IMR-90 (cell line): ENCODE results near the gene ETV6. TPM values are rescaled to one million over a fixed set of nuclear protein-coding genes. Genes with fewer than 3 reads are reported as not detected.
A peak's percentile ranks its signal among the peaks of the same experiment; 100 is the strongest.

Source experiments
- ATAC-seq: fragments of 200-7000 bp; cut with Tn5 transposase; 2 replicates; pipeline ENCODE4 v1.9.1; 2020; ENCODE audit warnings: low read depth, mild to moderate bottlenecking, moderate library complexity
- BruUV-seq: library from RNA; stranded (reverse); fragments of 400-500 nt; replicated peaks from 2 replicates; lab custom pipeline; 2021; lab: Mats Ljungman, UMichigan
- CTCF ChIA-PET: fragments of 300-600 bp; formaldehyde crosslinking; extraction: SDS; loops from one replicate; lab custom pipeline; 2021; ENCODE audit warnings: antibody characterized with exemption; lab: Yijun Ruan, JAX
- POLR2A ChIA-PET: fragments of 300-600 bp; sonication (Branson Sonifier 250); formaldehyde crosslinking; loops from one replicate; lab custom pipeline; 2022; ENCODE audit warnings: antibody characterized with exemption; ENCODE audit not compliant: unreplicated experiment; lab: Charles Lee
- DNase-seq: peaks from one replicate; pipeline ENCODE4 v3.0.0; 2013
- H2AFZ ChIP-seq: replicated peaks from 2 replicates; pipeline ENCODE3; 2013; ENCODE audit warnings: low read length, mild to moderate bottlenecking; ENCODE audit not compliant: poor library complexity
- H2AK5ac ChIP-seq: 2 replicates; pipeline ENCODE4 v1.6.1; 2013; ENCODE audit warnings: low read depth, low read length, inconsistent platforms
- H2AK9ac ChIP-seq: replicated peaks from 2 replicates; pipeline ENCODE3; 2013; ENCODE audit warnings: mild to moderate bottlenecking, low read depth, low read length, moderate library complexity; ENCODE audit not compliant: poor library complexity
- H2BK120ac ChIP-seq: 2 replicates; pipeline ENCODE4 v1.6.1; 2013; ENCODE audit warnings: low read depth, low read length, inconsistent platforms
- H2BK15ac ChIP-seq: 3 replicates; pipeline ENCODE4 v1.6.1; 2013; ENCODE audit warnings: low read depth, low read length, inconsistent platforms
- H2BK20ac ChIP-seq: 2 replicates; pipeline ENCODE4 v1.6.1; 2013; ENCODE audit warnings: low read depth, mild to moderate bottlenecking, inconsistent platforms, low read length, moderate library complexity
- H2BK5ac ChIP-seq: 2 replicates; pipeline ENCODE4 v1.6.1; 2013; ENCODE audit warnings: mild to moderate bottlenecking, low read depth, low read length, inconsistent platforms; ENCODE audit not compliant: poor library complexity, severe bottlenecking
- H3K14ac ChIP-seq: replicated peaks from 2 replicates; pipeline ENCODE4 v1.6.1; 2013; ENCODE audit warnings: low read depth, low read length, inconsistent platforms
- H3K18ac ChIP-seq: 2 replicates; pipeline ENCODE4 v1.6.1; 2013; ENCODE audit warnings: low read depth, low read length, control low read depth
- H3K23ac ChIP-seq: 2 replicates; pipeline ENCODE4 v1.6.1; 2013; ENCODE audit warnings: low read depth, low read length, inconsistent platforms
- H3K27ac ChIP-seq: 2 replicates; pipeline ENCODE4 v1.5.1; 2013; ENCODE audit warnings: mild to moderate bottlenecking, control low read depth, low read length; ENCODE audit not compliant: insufficient read depth
- H3K27me3 ChIP-seq: 2 replicates; pipeline ENCODE4 v1.6.1; 2013; ENCODE audit warnings: low read length; ENCODE audit not compliant: control insufficient read depth, insufficient read depth
- H3K36me3 ChIP-seq: 2 replicates; pipeline ENCODE4 v1.6.1; 2013; ENCODE audit warnings: low read length, mixed read lengths; ENCODE audit not compliant: control insufficient read depth, insufficient read depth
- H3K4ac ChIP-seq: 2 replicates; pipeline ENCODE4 v1.6.1; 2013; ENCODE audit warnings: low read depth, low read length, inconsistent platforms
- H3K4me1 ChIP-seq: 2 replicates; pipeline ENCODE4 v1.6.1; 2013; ENCODE audit warnings: low read length, mixed read lengths; ENCODE audit not compliant: control insufficient read depth, insufficient read depth
- H3K4me2 ChIP-seq: 2 replicates; pipeline ENCODE4 v1.6.1; 2013; ENCODE audit warnings: low read depth, mild to moderate bottlenecking, control low read depth, low read length, moderate library complexity
- H3K4me3 ChIP-seq: 2 replicates; pipeline ENCODE4 v1.5.1; 2013; ENCODE audit warnings: low read depth, mild to moderate bottlenecking, control low read depth, low read length, moderate library complexity; ENCODE audit not compliant: insufficient read depth
- H3K56ac ChIP-seq: 2 replicates; pipeline ENCODE4 v1.6.1; 2013; ENCODE audit warnings: low read length, inconsistent platforms; ENCODE audit not compliant: insufficient read depth; ENCODE audit errors: extremely low read depth
- H3K79me1 ChIP-seq, 2 experiments: 2 replicates each; pipeline ENCODE4 v1.6.1; 2013; ENCODE audit warnings: low read length in 2 of 2, inconsistent platforms in 1 of 2, low read depth in 1 of 2
- H3K9ac ChIP-seq: 2 replicates; pipeline ENCODE4 v1.6.1; 2013; ENCODE audit warnings: low read depth, low read length, control low read depth
- H3K9me1 ChIP-seq: 2 replicates; pipeline ENCODE4 v1.6.1; 2013; ENCODE audit warnings: low read length, inconsistent platforms; ENCODE audit not compliant: insufficient read depth
- H3K9me3 ChIP-seq: 2 replicates; pipeline ENCODE4 v1.6.1; 2013; ENCODE audit warnings: low read length; ENCODE audit not compliant: control insufficient read depth, insufficient read depth
- H4K20me1 ChIP-seq: 2 replicates; pipeline ENCODE4 v1.6.1; 2013; ENCODE audit warnings: low read length, inconsistent platforms; ENCODE audit not compliant: insufficient read depth
- H4K5ac ChIP-seq: 2 replicates; pipeline ENCODE4 v1.6.1; 2013; ENCODE audit warnings: mild to moderate bottlenecking, low read depth, low read length, control low read depth
- H4K8ac ChIP-seq, 2 experiments: 2 replicates each; pipeline ENCODE4 v1.6.1; 2013; ENCODE audit warnings: low read depth in 2 of 2, low read length in 2 of 2, control low read depth in 1 of 2, inconsistent platforms in 1 of 2
- H4K91ac ChIP-seq: 2 replicates; pipeline ENCODE4 v1.6.1; 2013; ENCODE audit warnings: low read depth, low read length, inconsistent platforms; ENCODE audit not compliant: insufficient read depth
- BHLHE40 ChIP-seq: fragments of 150-350 bp; IDR thresholded peaks from 2 replicates; pipeline ENCODE4 v1.6.1; 2016; ENCODE audit warnings: mild to moderate bottlenecking, low read depth, low read length
- CHD1 ChIP-seq: IDR thresholded peaks from 2 replicates; pipeline ENCODE4 v1.6.1; 2012; ENCODE audit warnings: low read depth, low read length, improper control_type of control experiment
- POLR2A ChIP-seq: IDR thresholded peaks from 2 replicates; pipeline ENCODE4 v1.6.1; 2012; ENCODE audit warnings: mild to moderate bottlenecking, low read depth, low read length
- WGBS, 2 experiments: methylation state at CpG; one replicate each; pipeline versions ENCODE4 v1.1.5 to v1.1.7; 2013; ENCODE audit warnings: missing lambda C conversion rate in 2 of 2; ENCODE audit not compliant: insufficient read length in 1 of 2; ENCODE audit errors: extremely low coverage in 2 of 2; 5-methylcytosine and 5-hydroxymethylcytosine counted together
- dilution Hi-C: fragments of 300-500 bp; cut with HindIII; formaldehyde crosslinking; loops from one replicate; pipeline ENCODE4 v1.14.3; 2018; ENCODE audit warnings: low sequenced_read_pairs; ENCODE audit not compliant: unreplicated experiment
- in situ Hi-C: fragments of 300-500 bp; cut with MboI; formaldehyde crosslinking; loops from 3 replicates; pipeline ENCODE4 v1.14.3; 2019; ENCODE audit warnings: low sequenced_read_pairs, inconsistent platforms, mixed read lengths
- intact Hi-C: fragments of 100-400 bp; cut with micrococcal nuclease; formaldehyde crosslinking; loops from 2 replicates; pipeline ENCODE4 v1.10.0; 2022
- polyA plus RNA-seq, 3 experiments: library from polyadenylated mRNA; depleted of rRNA; stranded (reverse); fragments of >200 nt; gene quantifications; 2 replicates each; pipeline ENCODE4 v1.2.3, GENCODE V29; 2012; ENCODE audit warnings: low replicate concordance in 1 of 3
- total RNA-seq: library from RNA; depleted of rRNA; stranded (reverse); fragments of >200 nt; gene quantifications from 2 replicates; pipeline ENCODE4 v1.2.3, GENCODE V29; 2012
- TF ChIP-seq, protein P1 (sequence below): fragments of 150-350 bp; IDR thresholded peaks from 2 replicates; pipeline ENCODE4 v1.6.1; 2016; ENCODE audit warnings: low read depth, mild to moderate bottlenecking, low read length, moderate library complexity, borderline replicate concordance

The ETV6 gene
- total and polyA plus RNA-seq, 2 of the 4 experiments (the other 2 are of a cell fraction) = 8.4 to 9.9 TPM

DNA sequence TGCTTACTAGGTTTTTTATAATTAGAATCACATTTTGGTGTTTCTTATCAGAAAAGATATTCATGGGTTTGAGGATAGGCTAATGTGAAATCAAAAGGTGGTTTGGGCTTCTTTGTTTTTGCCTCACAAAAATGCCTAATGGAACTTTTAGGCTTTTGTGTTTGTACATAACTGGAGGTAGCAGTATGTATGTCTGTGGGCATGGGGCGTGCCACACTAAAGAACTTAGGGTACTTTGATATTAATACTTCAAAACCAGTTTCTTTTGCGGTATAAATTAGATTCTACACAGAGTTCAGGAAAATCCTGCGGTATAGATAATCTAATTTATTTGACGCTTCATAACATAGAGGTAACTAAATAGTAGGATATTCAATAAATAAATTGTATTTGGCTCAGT lies 1.9 kb downstream of the ETV6 start:
- no TSS peak for BruUV-seq
- CTCF ChIA-PET = no interaction called here

More for the DNA sequence above, 1.9 kb downstream of the ETV6 start:
- DNase-seq (no peak), ATAC-seq (no peak)
- TF ChIP-seq CHD1 = no peak
- TF ChIP-seq POLR2A = 0 out of 2 replicates have a peak, but pooled peaks have one; percentile 6
- TF ChIP-seq, protein P1, sequence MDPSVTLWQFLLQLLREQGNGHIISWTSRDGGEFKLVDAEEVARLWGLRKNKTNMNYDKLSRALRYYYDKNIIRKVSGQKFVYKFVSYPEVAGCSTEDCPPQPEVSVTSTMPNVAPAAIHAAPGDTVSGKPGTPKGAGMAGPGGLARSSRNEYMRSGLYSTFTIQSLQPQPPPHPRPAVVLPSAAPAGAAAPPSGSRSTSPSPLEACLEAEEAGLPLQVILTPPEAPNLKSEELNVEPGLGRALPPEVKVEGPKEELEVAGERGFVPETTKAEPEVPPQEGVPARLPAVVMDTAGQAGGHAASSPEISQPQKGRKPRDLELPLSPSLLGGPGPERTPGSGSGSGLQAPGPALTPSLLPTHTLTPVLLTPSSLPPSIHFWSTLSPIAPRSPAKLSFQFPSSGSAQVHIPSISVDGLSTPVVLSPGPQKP = no peak
- no peak for TF ChIP-seq BHLHE40
- peaks cover 23% of the 10 kb centered on the region for H4K20me1 ChIP-seq
- peak overlapping the region; percentile 93 for H3K23ac ChIP-seq
- no peaks in the 10 kb centered on the region for H3K9me3 ChIP-seq
- intact Hi-C loops = loop anchor here (1.0 to 10.0 kb wide), 5 partner anchors 56 to 683 kb away; no protein-coding TSS in a partner anchor
- no peaks in the 10 kb centered on the region for H3K36me3 ChIP-seq
- H2BK120ac ChIP-seq = peak overlapping the region; percentile 81; the same call in 1 of the 2 replicates
- in situ Hi-C loops = no loop called here
- peak overlapping the region; percentile 94; the same call in 1 of the 2 replicates for H3K4ac ChIP-seq
- H4K5ac ChIP-seq = no peak overlapping the region; the same call in 1 of the 2 replicates
- peak overlapping the region; percentile 88 for H3K14ac ChIP-seq
- H3K18ac ChIP-seq = peak overlapping the region; percentile 86
- peak overlapping the region; percentile 97 for H2BK5ac ChIP-seq
- 0 out of 2 replicates have a peak overlapping the region, but pooled peaks have one; percentile 65 for H4K91ac ChIP-seq
- WGBS, 2 experiments = no CpG with 5 or more reads among the region's 4 CpGs
- no peak overlapping the region for H2AK5ac ChIP-seq
- H3K4me2 ChIP-seq = peak overlapping the region; percentile 74
- peak overlapping the region; percentile 38 to 60; a peak in 2 of 4 replicates for H4K8ac ChIP-seq
- dilution Hi-C loops = no loop called here
- H3K9me1 ChIP-seq = peaks cover 10% of the 10 kb centered on the region; the same call in 1 of the 2 replicates
- no peak overlapping the region for H2AK9ac ChIP-seq
- POLR2A ChIA-PET = no interaction called here
- peak overlapping the region; percentile 98 for H3K4me3 ChIP-seq
- H3K27me3 ChIP-seq = no peaks in the 10 kb centered on the region
- peak overlapping the region; percentile 97 for H3K56ac ChIP-seq
- peaks cover 9% of the 10 kb centered on the region for H3K4me1 ChIP-seq
- H2BK15ac ChIP-seq = 0 out of 3 replicates have a peak overlapping the region, but pooled peaks have one; percentile 49
- H2AFZ ChIP-seq = no peak overlapping the region
- H2BK20ac ChIP-seq = peak overlapping the region; percentile 22; the same call in 1 of the 2 replicates
- peak overlapping the region; percentile 99 for H3K9ac ChIP-seq
- H3K79me1 ChIP-seq = peaks cover 2 to 57% of the 10 kb centered on the region in 2 experiments; a peak in 2 of 4 replicates
- peak overlapping the region; percentile 99; the same call in 1 of the 2 replicates for H3K27ac ChIP-seq
